Osteocyte (in vitro differentiated cells): ENCODE data around the gene IQUB. TPM values are rescaled to one million over a fixed set of nuclear protein-coding genes. Genes with fewer than 3 reads are reported as not detected.
"Not testable (repeated sequence)": the region's sequence is repeated elsewhere in the genome, so short reads cannot be mapped to it uniquely, and the experiment has no call there.

ENCODE experiments used
- DNase-seq: peaks from one replicate; pipeline ENCODE4 v3.0.0; 2021; ENCODE audit warnings: mixed read lengths; ENCODE audit not compliant: unreplicated experiment; ENCODE audit errors: extremely low spot score
- H3K27ac Mint-ChIP-seq: one replicate; pipeline ENCODE4 v1.8.0; 2021; ENCODE audit warnings: mild to moderate bottlenecking, mixed read lengths; ENCODE audit not compliant: unreplicated experiment
- H3K27me3 Mint-ChIP-seq: one replicate; pipeline ENCODE4 v1.8.0; 2021; ENCODE audit warnings: mixed read lengths; ENCODE audit not compliant: unreplicated experiment
- H3K36me3 Mint-ChIP-seq: one replicate; pipeline ENCODE4 v1.8.0; 2021; ENCODE audit warnings: mixed read lengths; ENCODE audit not compliant: unreplicated experiment
- H3K4me1 Mint-ChIP-seq: one replicate; pipeline ENCODE4 v1.8.0; 2021; ENCODE audit warnings: mixed read lengths; ENCODE audit not compliant: unreplicated experiment
- H3K4me3 Mint-ChIP-seq: one replicate; pipeline ENCODE4 v1.8.0; 2021; ENCODE audit warnings: mild to moderate bottlenecking, moderate library complexity, mixed read lengths; ENCODE audit not compliant: unreplicated experiment
- H3K9me3 Mint-ChIP-seq: one replicate; pipeline ENCODE4 v1.8.0; 2021; ENCODE audit warnings: mixed read lengths; ENCODE audit not compliant: unreplicated experiment
- CTCF ChIP-seq: fragments of 200-600 bp; sonication (generic); IDR thresholded peaks from 2 replicates; pipeline ENCODE4 v1.5.0; 2021; ENCODE audit warnings: antibody characterized with exemption, mild to moderate bottlenecking, moderate library complexity
- total RNA-seq: library from RNA; stranded (reverse); gene quantifications from 2 replicates; pipeline ENCODE4 v1.2.1, GENCODE V29; 2021

IQUB gene
- total RNA-seq, 1 donor from 2014 or later, result 0.32 TPM

- peaks cover 13% of the 10 kb centered on the region for H3K9me3 Mint-ChIP-seq
- TF ChIP-seq CTCF, result no peak
Measured at GRCh38 chr7:123417580-123417979, 116.8 kb downstream of the IQUB start.

GRCh38 chr7:123415625-123416024 is 118.8 kb downstream of the IQUB start:
- Mint-ChIP-seq H3K36me3 (no peaks in the 10 kb centered on the region), H3K27me3 (no peaks in the 10 kb centered on the region), H3K4me1 (peaks cover 2% of the 10 kb centered on the region), H3K4me3 (no peak overlapping the region), H3K9me3 (peaks cover 9% of the 10 kb centered on the region), H3K27ac (no peak overlapping the region)
- TF ChIP-seq CTCF, result no peak
- DNase-seq, result no peak

More at GRCh38 chr7:123417580-123417979, 116.8 kb downstream of the IQUB start:
- Mint-ChIP-seq H3K27me3 (no peaks in the 10 kb centered on the region), H3K27ac (no peak overlapping the region), H3K36me3 (no peaks in the 10 kb centered on the region), H3K4me3 (no peak overlapping the region), H3K4me1 (no peaks in the 10 kb centered on the region)
- no peak for DNase-seq

- Mint-ChIP-seq H3K27ac (no peak overlapping the region), H3K4me1 (peaks cover 3% of the 10 kb centered on the region), H3K36me3 (no peaks in the 10 kb centered on the region), H3K9me3 (no peaks in the 10 kb centered on the region), H3K27me3 (no peaks in the 10 kb centered on the region), H3K4me3 (no peak overlapping the region)
- no peak for TF ChIP-seq CTCF
- DNase-seq, result no peak
Measured at GRCh38 chr7:123410273-123410904, 124.0 kb downstream of the IQUB start.

GRCh38 chr7:123407951-123408350 is 126.4 kb downstream of the IQUB start:
- not testable (repeated sequence) for H3K27me3 Mint-ChIP-seq, H3K4me3 Mint-ChIP-seq, H3K36me3 Mint-ChIP-seq, H3K27ac Mint-ChIP-seq, H3K9me3 Mint-ChIP-seq, H3K4me1 Mint-ChIP-seq, DNase-seq

Other genes starting within 250 kb of the IQUB start
- 56.5 and 64.7 TPM in 2 replicates for gene NDUFA5, start 23.2 kb upstream of the IQUB start, total RNA-seq
- not detected in 2 replicates for gene ASB15, start 67.2 kb upstream of the IQUB start, total RNA-seq
- gene LMOD2, start 121.3 kb upstream of the IQUB start, total RNA-seq, result not detected in 2 replicates
- gene WASL, start 214.4 kb upstream of the IQUB start, total RNA-seq, result 41.5 and 42.7 TPM in 2 replicates